ENCODE results near the gene PSD4. TPM values are rescaled to one million over a fixed set of nuclear protein-coding genes. Genes with fewer than 3 reads are reported as not detected.
A peak's percentile ranks its signal among the peaks of the same experiment; 100 is the strongest.

The PSD4 gene
- total and polyA plus RNA-seq, 2 of the 4 experiments (the other 2 are of a cell fraction) = 0.36 to 0.70 TPM

GRCh38 chr2:113156278-113157117, 17.3 kb upstream of the PSD4 start:
- no peak overlapping the region for H3K4me3 ChIP-seq (ENCODE audit: insufficient read depth, low read depth, low read length)
- H2BK120ac ChIP-seq (ENCODE audit: low read depth, low read length) = no peak overlapping the region
- POLR2A ChIA-PET (ENCODE audit: unreplicated experiment) = no interaction called here
- peak overlapping the region; percentile 19 for H2AFZ ChIP-seq (replicated peaks; ENCODE audit: low read length, poor library complexity)
- peaks cover 23% of the 10 kb centered on the region for H3K27me3 ChIP-seq (ENCODE audit: control insufficient read depth, insufficient read depth, low read length)
- no peak overlapping the region for H3K9ac ChIP-seq (ENCODE audit: low read depth, low read length)
- H2BK5ac ChIP-seq (ENCODE audit: low read depth, low read length, poor library complexity, severe bottlenecking) = no peak overlapping the region
- no peak overlapping the region for H2BK20ac ChIP-seq (ENCODE audit: low read depth, low read length)
- no peak overlapping the region for H3K4me2 ChIP-seq (ENCODE audit: low read depth, low read length)
- H4K8ac ChIP-seq (ENCODE audit: low read depth in 2 of 2, low read length in 2 of 2) = no peak overlapping the region
- intact Hi-C loops (cut with micrococcal nuclease) = no loop called here
- no peak overlapping the region for H4K91ac ChIP-seq (ENCODE audit: insufficient read depth, low read depth, low read length)
- DNase-seq = no peak
- TF ChIP-seq NFE2L2 (IDR thresholded peaks at IDR 0.05; ENCODE audit: low read depth, low read length) (no peak), MAZ (IDR thresholded peaks at IDR 0.05; ENCODE audit: borderline replicate concordance, low read depth, low read length) (no peak), CTCF (conservative IDR thresholded peaks at IDR 0.05; ENCODE audit: low read depth, low read length) (no peak), USF2 (IDR thresholded peaks at IDR 0.05; ENCODE audit: low read depth, low read length) (no peak), CHD1 (IDR thresholded peaks at IDR 0.05; ENCODE audit: low read depth, low read length) (no peak), RFX5 (IDR thresholded peaks at IDR 0.05; ENCODE audit: low read depth, low read length) (no peak), MXI1 (IDR thresholded peaks at IDR 0.05; ENCODE audit: borderline replicate concordance, low read depth, low read length) (no peak), BHLHE40 (IDR thresholded peaks at IDR 0.05; ENCODE audit: low read depth, low read length) (no peak), RCOR1 (IDR thresholded peaks at IDR 0.05; ENCODE audit: insufficient replicate concordance, low read length) (no peak), MAFK (IDR thresholded peaks at IDR 0.05; ENCODE audit: low read depth, low read length) (no peak), RAD21 (IDR thresholded peaks at IDR 0.05; ENCODE audit: low read length) (no peak), ELK1 (IDR thresholded peaks at IDR 0.05; ENCODE audit: borderline replicate concordance, low read depth, low read length) (no peak), SMC3 (IDR thresholded peaks at IDR 0.05; ENCODE audit: low read depth, low read length) (no peak), CEBPB (IDR thresholded peaks at IDR 0.05; ENCODE audit: low read depth, low read length) (no peak)
- H2BK15ac ChIP-seq (ENCODE audit: low read depth, low read length) = no peak overlapping the region
- H3K36me3 ChIP-seq (ENCODE audit: control insufficient read depth, insufficient read depth, low read length) = no peaks in the 10 kb centered on the region
- no TSS peak for BruUV-seq (replicated peaks)
- no peaks in the 10 kb centered on the region for H3K79me1 ChIP-seq (ENCODE audit: low read depth in 1 of 2, low read length in 2 of 2)
- dilution Hi-C loops (cut with HindIII; ENCODE audit: low sequenced_read_pairs, unreplicated experiment) = no loop called here
- no peak overlapping the region for H3K4ac ChIP-seq (ENCODE audit: low read depth, low read length)
- no peak overlapping the region for H3K18ac ChIP-seq (ENCODE audit: low read depth, low read length)
- H2AK5ac ChIP-seq (ENCODE audit: low read depth, low read length) = no peak overlapping the region
- H3K9me3 ChIP-seq (ENCODE audit: control insufficient read depth, insufficient read depth, low read length) = no peaks in the 10 kb centered on the region
- H3K14ac ChIP-seq (replicated peaks; ENCODE audit: low read depth, low read length) = no peak overlapping the region
- H2AK9ac ChIP-seq (replicated peaks; ENCODE audit: low read depth, low read length, poor library complexity) = no peak overlapping the region
- H3K9me1 ChIP-seq (ENCODE audit: insufficient read depth, low read length) = no peaks in the 10 kb centered on the region
- H3K23ac ChIP-seq (ENCODE audit: low read depth, low read length) = no peak overlapping the region
- ATAC-seq (ENCODE audit: low read depth) = no peak
- WGBS, 2 experiments (ENCODE audit: extremely low coverage in 2 of 2, insufficient read length in 1 of 2) = 40% methylated on average over 1 of the region's 10 CpGs; no CpG with 5 or more reads in 1 of the 2 experiments
- H3K27ac ChIP-seq (ENCODE audit: insufficient read depth, low read length) = no peak overlapping the region
- no peaks in the 10 kb centered on the region for H4K20me1 ChIP-seq (ENCODE audit: insufficient read depth, low read length)
- no peaks in the 10 kb centered on the region; the same call in 1 of the 2 replicates for H3K4me1 ChIP-seq (ENCODE audit: control insufficient read depth, insufficient read depth, low read length)
- CTCF ChIA-PET = interaction anchor here (1.7 kb wide), 1 partner anchor 14 kb away, joined by 4 read pairs; no protein-coding TSS in a partner anchor
- H3K56ac ChIP-seq (ENCODE audit: extremely low read depth, insufficient read depth, low read length) = no peak overlapping the region
- no peak overlapping the region for H4K5ac ChIP-seq (ENCODE audit: low read depth, low read length)
- in situ Hi-C loops (cut with MboI; ENCODE audit: low sequenced_read_pairs) = no loop called here
